ENCODE data around the gene DUOX1. TPM values are rescaled to one million over a fixed set of nuclear protein-coding genes. Genes with fewer than 3 reads are reported as not detected.

DUOX1 gene
- total and polyA plus RNA-seq, 2 experiments from 2014 or later: 0.32 to 1.8 TPM

DNA sequence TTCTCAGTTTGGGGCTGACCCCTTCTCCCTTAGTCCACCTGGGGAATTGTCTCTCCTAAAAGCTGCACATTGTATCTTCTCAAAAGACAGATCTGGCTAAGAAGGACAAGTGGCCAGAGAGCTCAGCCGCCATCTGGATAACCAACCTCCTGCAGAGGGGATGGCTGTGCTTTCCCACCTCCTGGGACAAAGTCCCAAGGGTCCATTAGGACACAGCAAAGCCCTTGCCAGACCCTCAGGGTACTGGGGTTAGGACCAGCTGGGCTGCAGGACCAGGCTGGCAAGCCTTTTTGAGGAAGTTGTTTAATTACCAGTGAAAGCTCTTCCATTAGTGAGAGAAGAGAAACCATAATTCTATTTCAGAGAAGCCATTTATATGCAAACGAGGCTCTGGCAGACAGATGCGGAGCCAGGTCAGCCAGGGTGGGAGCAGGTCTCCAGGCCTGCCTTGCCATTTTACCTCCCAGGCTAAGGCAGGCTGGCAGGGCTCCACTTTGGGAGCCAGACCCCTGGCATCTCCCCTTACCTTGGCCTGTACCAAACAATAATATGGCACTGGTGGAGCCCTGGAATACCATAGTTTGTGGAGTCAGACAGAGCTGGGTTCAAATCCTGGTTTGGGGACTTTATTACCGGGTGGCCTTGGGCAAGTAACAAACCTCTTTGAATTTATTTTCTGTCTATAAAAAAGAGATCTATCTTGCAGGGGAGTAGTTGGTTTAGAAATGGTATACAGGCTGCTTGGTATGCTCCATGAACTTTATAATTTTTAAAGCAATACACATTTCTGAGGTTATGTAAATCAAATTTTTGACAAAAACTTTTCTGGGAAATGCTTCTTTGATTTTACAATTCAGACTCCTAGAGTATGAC is 40.0 kb downstream of the DUOX1 start:
- Histone ChIP-seq H3K4me1 (ENCODE audit: insufficient read depth) (no peaks in the 10 kb centered on the region), H3K4me2 (ENCODE audit: unreplicated experiment) (no peak overlapping the region), H3K4me3 (no peak overlapping the region), H3F3A (ENCODE audit: insufficient read depth) (no peaks in the 10 kb centered on the region; the same call in 1 of the 2 replicates), H3K27me3 (replicated peaks; ENCODE audit: insufficient read depth) (no peaks in the 10 kb centered on the region), H3K27ac (no peak overlapping the region), H3K9me2 (ENCODE audit: insufficient read depth) (no peaks in the 10 kb centered on the region), H3K79me2 (ENCODE audit: insufficient read depth) (no peaks in the 10 kb centered on the region), H3K36me3 (ENCODE audit: low read depth) (no peaks in the 10 kb centered on the region), H2AFZ (no peak overlapping the region), H3K9me3 (ENCODE audit: low read depth) (no peaks in the 10 kb centered on the region), H3K9ac (no peak overlapping the region), H4K20me1 (ENCODE audit: insufficient read depth) (no peaks in the 10 kb centered on the region)
- TF ChIP-seq EZH2 (IDR thresholded peaks at IDR 0.05; ENCODE audit: insufficient read depth, poor library complexity, severe bottlenecking) (no peak), EZH2phosphoT487 (IDR thresholded peaks at IDR 0.05; ENCODE audit: insufficient read depth, low read depth) (no peak)
- 83 to 91% methylated on average over 4 of the region's 4 CpGs for WGBS, 2 experiments (ENCODE audit: low coverage in 1 of 2, low lambda C conversion rate in 2 of 2, missing lambda C conversion rate in 2 of 2)
- no peak for DNase-seq
- in situ Hi-C loops (cut with MboI): loop anchor here (10.0 kb wide), 1 partner anchor 235 kb away; a partner anchor contains a TSS

DNA sequence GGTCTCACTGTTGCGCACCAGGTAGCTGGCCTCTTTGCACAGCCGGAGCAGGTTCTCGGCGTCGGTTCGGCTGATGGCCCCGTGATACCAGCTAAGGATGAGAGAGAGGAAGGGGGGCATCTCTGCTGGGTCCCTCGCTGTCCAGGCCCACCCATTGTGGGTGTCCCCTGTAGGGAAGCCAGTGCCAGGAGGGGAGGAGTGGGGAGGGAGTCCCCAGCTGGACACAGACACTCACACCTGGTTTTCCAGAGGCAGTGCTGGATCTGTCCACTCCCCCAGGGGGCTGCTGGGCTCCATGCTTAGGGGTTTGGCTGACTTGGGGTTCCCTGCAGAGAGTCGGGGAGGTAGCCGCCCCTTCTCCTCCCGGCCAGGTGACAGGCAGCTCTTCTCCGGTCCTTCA is 42.1 kb downstream of the DUOX1 start:
- H2AFZ ChIP-seq: no peak overlapping the region
- H3K9me3 ChIP-seq (ENCODE audit: low read depth): no peaks in the 10 kb centered on the region
- no peaks in the 10 kb centered on the region; the same call in 1 of the 2 replicates for H3F3A ChIP-seq (ENCODE audit: insufficient read depth)
- no peaks in the 10 kb centered on the region for H3K36me3 ChIP-seq (ENCODE audit: low read depth)
- H3K27ac ChIP-seq: no peak overlapping the region
- no peaks in the 10 kb centered on the region for H4K20me1 ChIP-seq (ENCODE audit: insufficient read depth)
- no peaks in the 10 kb centered on the region for H3K79me2 ChIP-seq (ENCODE audit: insufficient read depth)
- no peak overlapping the region for H3K9ac ChIP-seq
- H3K9me2 ChIP-seq (ENCODE audit: insufficient read depth): no peaks in the 10 kb centered on the region
- H3K4me3 ChIP-seq: no peak overlapping the region
- TF ChIP-seq EZH2phosphoT487 (IDR thresholded peaks at IDR 0.05; ENCODE audit: insufficient read depth, low read depth): no peak
- TF ChIP-seq EZH2 (IDR thresholded peaks at IDR 0.05; ENCODE audit: insufficient read depth, poor library complexity, severe bottlenecking): no peak
- H3K4me1 ChIP-seq (ENCODE audit: insufficient read depth): no peaks in the 10 kb centered on the region
- in situ Hi-C loops (cut with MboI): no loop called here
- no peak for DNase-seq
- H3K27me3 ChIP-seq (replicated peaks; ENCODE audit: insufficient read depth): no peaks in the 10 kb centered on the region
- no peak overlapping the region for H3K4me2 ChIP-seq (ENCODE audit: unreplicated experiment)
- WGBS, 2 experiments (ENCODE audit: low coverage in 1 of 2, low lambda C conversion rate in 2 of 2, missing lambda C conversion rate in 2 of 2): 82 to 85% methylated on average over 12 of the region's 12 CpGs

DNA sequence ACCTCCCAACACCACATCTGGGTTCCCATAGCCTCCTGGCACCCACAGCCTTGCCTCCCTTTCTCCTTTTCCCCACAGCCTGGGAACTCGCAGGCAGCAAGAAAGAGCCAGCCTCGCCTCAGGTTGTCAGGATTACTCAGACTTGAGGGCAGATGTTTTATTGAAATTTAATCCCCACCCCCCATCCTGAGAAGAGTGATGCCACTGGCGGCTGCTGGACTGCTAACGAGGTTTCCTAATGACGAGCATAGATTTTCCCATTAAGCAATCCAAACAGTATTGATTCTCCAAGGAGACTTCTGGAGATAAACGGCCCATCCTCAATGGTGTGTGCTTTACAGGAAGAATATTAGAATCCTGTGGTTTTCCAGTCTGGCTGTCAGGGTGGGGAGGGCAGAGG is 44.3 kb downstream of the DUOX1 start:
- in situ Hi-C loops (cut with MboI): no loop called here

DNA sequence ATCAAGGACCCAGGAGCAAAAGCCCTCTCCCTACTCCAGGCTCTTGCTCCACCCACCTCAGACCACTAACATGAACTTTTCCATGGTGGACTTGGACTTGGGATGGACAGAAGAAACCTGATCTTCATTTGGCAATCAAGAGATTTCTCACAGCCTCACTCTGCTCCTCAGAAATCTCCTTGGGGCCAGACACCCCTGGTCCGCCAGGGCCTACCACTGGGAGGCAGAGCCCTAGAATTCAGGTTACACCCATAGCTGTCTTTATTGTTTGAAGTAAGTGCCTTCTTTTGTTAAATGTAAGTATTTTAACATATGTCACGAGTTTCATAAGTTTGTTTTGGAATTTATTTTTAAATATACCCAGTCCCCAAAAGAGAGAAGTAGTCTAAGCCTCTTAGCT is 44.8 kb downstream of the DUOX1 start:
- WGBS, 2 experiments (ENCODE audit: low coverage in 1 of 2, low lambda C conversion rate in 2 of 2, missing lambda C conversion rate in 2 of 2): 88 to 93% methylated on average over 2 of the region's 2 CpGs
- Histone ChIP-seq H3K9me3 (ENCODE audit: low read depth) (no peaks in the 10 kb centered on the region), H2AFZ (no peak overlapping the region), H3K4me3 (no peak overlapping the region), H3K4me2 (ENCODE audit: unreplicated experiment) (no peak overlapping the region), H3K9ac (no peak overlapping the region), H3K4me1 (ENCODE audit: insufficient read depth) (no peaks in the 10 kb centered on the region), H3K36me3 (ENCODE audit: low read depth) (no peaks in the 10 kb centered on the region), H3K27me3 (replicated peaks; ENCODE audit: insufficient read depth) (no peaks in the 10 kb centered on the region), H4K20me1 (ENCODE audit: insufficient read depth) (no peaks in the 10 kb centered on the region), H3K27ac (no peak overlapping the region), H3K79me2 (ENCODE audit: insufficient read depth) (no peaks in the 10 kb centered on the region), H3K9me2 (ENCODE audit: insufficient read depth) (no peaks in the 10 kb centered on the region), H3F3A (ENCODE audit: insufficient read depth) (no peaks in the 10 kb centered on the region)
- TF ChIP-seq EZH2phosphoT487 (IDR thresholded peaks at IDR 0.05; ENCODE audit: insufficient read depth, low read depth): no peak
- TF ChIP-seq EZH2 (IDR thresholded peaks at IDR 0.05; ENCODE audit: insufficient read depth, poor library complexity, severe bottlenecking): no peak
- in situ Hi-C loops (cut with MboI): no loop called here
- no peak for DNase-seq

More for the DNA sequence above, 44.3 kb downstream of the DUOX1 start:
- no peak for TF ChIP-seq EZH2 (IDR thresholded peaks at IDR 0.05; ENCODE audit: insufficient read depth, poor library complexity, severe bottlenecking)
- no peak for DNase-seq
- Histone ChIP-seq H3K9me3 (ENCODE audit: low read depth) (no peaks in the 10 kb centered on the region), H3K9ac (no peak overlapping the region), H2AFZ (no peak overlapping the region), H3F3A (ENCODE audit: insufficient read depth) (no peaks in the 10 kb centered on the region), H3K4me1 (ENCODE audit: insufficient read depth) (no peaks in the 10 kb centered on the region), H3K79me2 (ENCODE audit: insufficient read depth) (no peaks in the 10 kb centered on the region), H3K4me2 (ENCODE audit: unreplicated experiment) (no peak overlapping the region), H3K9me2 (ENCODE audit: insufficient read depth) (no peaks in the 10 kb centered on the region), H3K36me3 (ENCODE audit: low read depth) (no peaks in the 10 kb centered on the region), H3K4me3 (no peak overlapping the region), H3K27me3 (replicated peaks; ENCODE audit: insufficient read depth) (no peaks in the 10 kb centered on the region), H4K20me1 (ENCODE audit: insufficient read depth) (no peaks in the 10 kb centered on the region), H3K27ac (no peak overlapping the region)
- 66 to 70% methylated on average over 6 of the region's 6 CpGs for WGBS, 2 experiments (ENCODE audit: low coverage in 1 of 2, low lambda C conversion rate in 2 of 2, missing lambda C conversion rate in 2 of 2)

Data from GM23248 (cell line).